Neural cell (in vitro differentiated cells): Measurements from ENCODE around the gene WNT2B. TPM values are rescaled to one million over a fixed set of nuclear protein-coding genes. Genes with fewer than 3 reads are reported as not detected.

ENCODE experiments used
- H2AFZ ChIP-seq: fragments of 200-600, 300-800 bp; sonication (generic), shearing (Covaris generic); 2 replicates; pipeline ENCODE4 v1.6.0; 2014; ENCODE audit warnings: low read depth, mild to moderate bottlenecking, antibody characterized with exemption, low read length, moderate library complexity
- H3F3A ChIP-seq: fragments of 200-600 bp; shearing (Covaris generic); 2 replicates; pipeline ENCODE4 v1.6.1; 2016; ENCODE audit warnings: mild to moderate bottlenecking, moderate library complexity, mixed read lengths, antibody characterized with exemption, low read length; ENCODE audit not compliant: insufficient read depth, poor library complexity, severe bottlenecking
- H3K27ac ChIP-seq: fragments of 200-600, 300-800 bp; sonication (generic), shearing (Covaris generic); 2 replicates; pipeline ENCODE4 v1.5.1; 2014; ENCODE audit warnings: mild to moderate bottlenecking, low read length, moderate library complexity
- H3K27me3 ChIP-seq: fragments of 300-800, 200-600 bp; sonication (generic), shearing (Covaris generic); 2 replicates; pipeline ENCODE4 v1.6.0; 2014; ENCODE audit warnings: mild to moderate bottlenecking, low read depth, low read length, moderate library complexity; ENCODE audit not compliant: insufficient read depth
- H3K36me3 ChIP-seq: fragments of 300-800, 200-600 bp; sonication (generic), shearing (Covaris generic); 2 replicates; pipeline ENCODE4 v1.5.1; 2014; ENCODE audit warnings: mild to moderate bottlenecking, antibody characterized with exemption, low read length, moderate library complexity; ENCODE audit not compliant: insufficient read depth
- H3K4me2 ChIP-seq: fragments of 300-800, 200-600 bp; sonication (generic), shearing (Covaris generic); 2 replicates; pipeline ENCODE4 v1.6.0; 2014; ENCODE audit warnings: mild to moderate bottlenecking, low read length
- H3K4me3 ChIP-seq: fragments of 300-800, 200-600 bp; sonication (generic), shearing (Covaris generic); 2 replicates; pipeline ENCODE4 v1.5.1; 2014; ENCODE audit warnings: mild to moderate bottlenecking, low read length, moderate library complexity
- H3K79me2 ChIP-seq: fragments of 200-600 bp; shearing (Covaris generic); replicated peaks from 2 replicates; pipeline ENCODE4 v1.6.0; 2014; ENCODE audit warnings: mild to moderate bottlenecking, low read length, moderate library complexity; ENCODE audit not compliant: insufficient read depth
- H3K9ac ChIP-seq: fragments of 300-800, 200-600 bp; sonication (generic), shearing (Covaris generic); 2 replicates; pipeline ENCODE4 v1.6.1; 2016; ENCODE audit warnings: mild to moderate bottlenecking, low read length, mixed read lengths
- H3K9me2 ChIP-seq: fragments of 200-600 bp; shearing (Covaris generic); 2 replicates; pipeline ENCODE4 v1.6.1; 2016; ENCODE audit warnings: mild to moderate bottlenecking, low read length, mixed read lengths; ENCODE audit not compliant: insufficient read depth
- H3K9me3 ChIP-seq: fragments of 200-600, 300-800 bp; sonication (generic), shearing (Covaris generic); 2 replicates; pipeline ENCODE4 v1.6.1; 2016; ENCODE audit warnings: mild to moderate bottlenecking, mixed run types, low read length, moderate library complexity, mixed read lengths
- H4K20me1 ChIP-seq: fragments of 200-600 bp; shearing (Covaris generic); 2 replicates; pipeline ENCODE4 v1.6.1; 2016; ENCODE audit warnings: mild to moderate bottlenecking, mixed run types; ENCODE audit not compliant: insufficient read depth
- EP300 ChIP-seq: fragments of 450-650 bp; conservative IDR thresholded peaks from 2 replicates; pipeline ENCODE4 v1.6.1; 2014; ENCODE audit warnings: antibody characterized with exemption, mild to moderate bottlenecking, moderate library complexity; ENCODE audit not compliant: poor library complexity, severe bottlenecking
- EZH2 ChIP-seq: fragments of 200-600, 300-800 bp; shearing (Covaris generic), sonication (generic); IDR thresholded peaks from 2 replicates; pipeline ENCODE4 v1.6.1; 2014; ENCODE audit warnings: antibody characterized with exemption, low read length, borderline replicate concordance, mild to moderate bottlenecking; ENCODE audit not compliant: insufficient read depth, poor library complexity, severe bottlenecking
- MXI1 ChIP-seq: fragments of 450-650 bp; conservative IDR thresholded peaks from 2 replicates; pipeline ENCODE4 v1.6.1; 2014; ENCODE audit warnings: antibody characterized with exemption, mild to moderate bottlenecking; ENCODE audit not compliant: poor library complexity, severe bottlenecking
- POLR2AphosphoS5 ChIP-seq: IDR thresholded peaks from 2 replicates; pipeline ENCODE4 v1.6.1; 2012
- RAD21 ChIP-seq: fragments of 450-650 bp; conservative IDR thresholded peaks from 2 replicates; pipeline ENCODE4 v1.6.1; 2014; ENCODE audit warnings: antibody characterized with exemption, mild to moderate bottlenecking, moderate library complexity
- REST ChIP-seq: IDR thresholded peaks from 2 replicates; pipeline ENCODE4 v1.6.1; 2012; ENCODE audit warnings: borderline replicate concordance
- SMC3 ChIP-seq: fragments of 450-650 bp; conservative IDR thresholded peaks from 2 replicates; pipeline ENCODE4 v1.6.1; 2014; ENCODE audit warnings: antibody characterized with exemption, mild to moderate bottlenecking, moderate library complexity; ENCODE audit not compliant: poor library complexity
- TAF1 ChIP-seq: IDR thresholded peaks from 2 replicates; pipeline ENCODE4 v1.6.1; 2012; ENCODE audit warnings: low read depth
- polyA plus RNA-seq: library from polyadenylated mRNA; depleted of rRNA; stranded (reverse); fragments of >200 nt; gene quantifications from 2 replicates; pipeline ENCODE4 v1.2.3, GENCODE V29; 2014
- TF ChIP-seq, protein P1 (sequence below): fragments of 450-650 bp; IDR thresholded peaks from 2 replicates; pipeline ENCODE4 v1.5.1; 2014; ENCODE audit warnings: antibody characterized with exemption, mild to moderate bottlenecking, moderate library complexity; ENCODE audit not compliant: poor library complexity, severe bottlenecking

WNT2B gene
- polyA plus RNA-seq, 1 donor from 2014 or later: 3.1 TPM

DNA sequence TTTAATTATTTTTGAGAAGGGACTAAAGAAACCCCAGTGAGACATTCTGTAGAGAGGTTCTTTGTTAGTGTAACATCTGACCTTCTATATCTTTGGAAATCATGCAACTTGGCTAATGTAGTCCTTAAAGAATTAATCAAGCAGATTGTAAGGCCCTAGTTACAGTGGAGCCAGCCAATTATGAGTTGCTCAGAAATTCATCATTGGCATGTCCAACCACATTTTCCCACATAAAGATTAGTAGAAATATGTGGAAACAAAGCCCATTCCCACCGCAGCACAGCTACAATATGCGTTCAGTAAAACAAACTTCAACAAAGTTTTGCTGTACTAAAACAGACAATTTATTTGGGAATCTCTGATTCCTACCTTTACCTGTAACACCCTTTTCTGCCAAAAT lies 27.8 kb downstream of the WNT2B start:
- H3K4me3 ChIP-seq: no peak overlapping the region
- H3K4me2 ChIP-seq: no peak overlapping the region
- no peaks in the 10 kb centered on the region for H3K9me3 ChIP-seq
- H3K79me2 ChIP-seq: no peaks in the 10 kb centered on the region
- no peak overlapping the region for H2AFZ ChIP-seq
- no peaks in the 10 kb centered on the region for H4K20me1 ChIP-seq
- H3K27me3 ChIP-seq: no peaks in the 10 kb centered on the region
- H3K36me3 ChIP-seq: peaks cover 1% of the 10 kb centered on the region
- TF ChIP-seq EP300: no peak
- TF ChIP-seq, protein P1, sequence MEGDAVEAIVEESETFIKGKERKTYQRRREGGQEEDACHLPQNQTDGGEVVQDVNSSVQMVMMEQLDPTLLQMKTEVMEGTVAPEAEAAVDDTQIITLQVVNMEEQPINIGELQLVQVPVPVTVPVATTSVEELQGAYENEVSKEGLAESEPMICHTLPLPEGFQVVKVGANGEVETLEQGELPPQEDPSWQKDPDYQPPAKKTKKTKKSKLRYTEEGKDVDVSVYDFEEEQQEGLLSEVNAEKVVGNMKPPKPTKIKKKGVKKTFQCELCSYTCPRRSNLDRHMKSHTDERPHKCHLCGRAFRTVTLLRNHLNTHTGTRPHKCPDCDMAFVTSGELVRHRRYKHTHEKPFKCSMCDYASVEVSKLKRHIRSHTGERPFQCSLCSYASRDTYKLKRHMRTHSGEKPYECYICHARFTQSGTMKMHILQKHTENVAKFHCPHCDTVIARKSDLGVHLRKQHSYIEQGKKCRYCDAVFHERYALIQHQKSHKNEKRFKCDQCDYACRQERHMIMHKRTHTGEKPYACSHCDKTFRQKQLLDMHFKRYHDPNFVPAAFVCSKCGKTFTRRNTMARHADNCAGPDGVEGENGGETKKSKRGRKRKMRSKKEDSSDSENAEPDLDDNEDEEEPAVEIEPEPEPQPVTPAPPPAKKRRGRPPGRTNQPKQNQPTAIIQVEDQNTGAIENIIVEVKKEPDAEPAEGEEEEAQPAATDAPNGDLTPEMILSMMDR: no peak
- TF ChIP-seq SMC3: no peak
- TF ChIP-seq MXI1: no peak
- TF ChIP-seq TAF1: no peak
- no peaks in the 10 kb centered on the region for H3F3A ChIP-seq
- H3K9me2 ChIP-seq: no peaks in the 10 kb centered on the region
- no peak overlapping the region for H3K27ac ChIP-seq
- H3K9ac ChIP-seq: no peak overlapping the region

DNA sequence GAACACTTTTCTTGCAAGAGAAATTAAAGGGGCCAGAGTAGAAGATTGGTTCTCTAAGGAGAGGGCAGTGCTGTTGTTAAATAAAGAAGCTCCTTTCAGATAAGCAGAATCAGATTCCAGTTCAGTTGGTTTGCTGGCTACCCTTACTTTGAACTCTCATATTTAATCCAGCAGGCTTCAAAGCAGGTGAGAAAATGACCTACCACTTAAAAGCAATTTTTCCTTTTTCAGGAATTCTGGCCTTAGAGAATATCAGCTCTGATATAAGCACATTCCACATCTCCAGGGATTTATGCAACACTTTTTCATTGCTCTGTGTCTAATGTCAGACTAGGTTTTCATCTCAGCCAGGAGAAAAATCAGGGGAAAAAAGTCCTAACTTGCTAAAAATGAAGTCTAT lies 28.7 kb downstream of the WNT2B start:
- Histone ChIP-seq H3K9ac (no peak overlapping the region), H3K9me2 (no peaks in the 10 kb centered on the region), H2AFZ (no peak overlapping the region), H3K79me2 (no peaks in the 10 kb centered on the region), H3K27ac (no peak overlapping the region), H3K9me3 (no peaks in the 10 kb centered on the region), H3K4me2 (no peak overlapping the region), H3K4me3 (no peak overlapping the region), H3K27me3 (no peaks in the 10 kb centered on the region), H3F3A (no peaks in the 10 kb centered on the region), H4K20me1 (no peaks in the 10 kb centered on the region), H3K36me3 (peaks cover 5% of the 10 kb centered on the region)
- TF ChIP-seq SMC3 (no peak), EP300 (no peak), POLR2AphosphoS5 (no peak), RAD21 (no peak), EZH2 (no peak), MXI1 (no peak)
- TF ChIP-seq, protein P1: no peak

DNA sequence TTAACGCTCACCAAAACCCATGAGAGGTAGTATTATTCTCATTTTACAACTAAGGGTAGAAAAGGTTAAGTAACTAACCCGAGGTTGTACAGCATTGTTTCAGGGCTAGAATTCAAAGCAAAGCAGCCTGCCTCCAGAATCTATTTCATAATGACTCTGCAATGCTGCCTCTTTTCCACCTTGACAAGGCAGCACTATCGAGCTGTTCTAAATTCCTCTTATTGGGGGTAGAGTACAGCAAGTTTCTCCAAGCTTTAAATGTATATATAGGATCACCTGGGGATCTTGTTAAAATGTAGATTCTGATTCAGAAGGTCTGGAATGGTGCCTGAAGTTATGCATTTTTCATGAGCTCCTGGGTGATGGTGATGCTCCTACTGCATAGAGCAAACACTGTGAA lies 30.1 kb downstream of the WNT2B start:
- H3K4me3 ChIP-seq: no peak overlapping the region
- H3K9ac ChIP-seq: no peak overlapping the region
- no peak overlapping the region for H2AFZ ChIP-seq
- TF ChIP-seq EZH2: no peak
- TF ChIP-seq SMC3: no peak
- TF ChIP-seq EP300: no peak
- no peak for TF ChIP-seq RAD21
- no peak for TF ChIP-seq MXI1
- TF ChIP-seq TAF1: no peak
- TF ChIP-seq POLR2AphosphoS5: no peak
- no peak for TF ChIP-seq REST
- TF ChIP-seq, protein P1: no peak
- H3K9me3 ChIP-seq: no peaks in the 10 kb centered on the region
- H3K27me3 ChIP-seq: no peaks in the 10 kb centered on the region
- H3K36me3 ChIP-seq: peaks cover 5% of the 10 kb centered on the region
- H3K79me2 ChIP-seq: no peaks in the 10 kb centered on the region
- H3K27ac ChIP-seq: no peak overlapping the region
- no peak overlapping the region for H3K4me2 ChIP-seq
- H3K9me2 ChIP-seq: no peaks in the 10 kb centered on the region
- H4K20me1 ChIP-seq: no peaks in the 10 kb centered on the region
- no peaks in the 10 kb centered on the region for H3F3A ChIP-seq
